ENCODE results near the gene ATP7B.

GRCh38 chr13:51966186-51966585 is 45.1 kb downstream of the ATP7B start:
- no peak for TF ChIP-seq POLR2A (IDR thresholded peaks at IDR 0.05; ENCODE audit: low read depth, low read length)
- TF ChIP-seq CHD1 (IDR thresholded peaks at IDR 0.05; ENCODE audit: low read depth, low read length): no peak
- no peak for TF ChIP-seq CTCF (conservative IDR thresholded peaks at IDR 0.05; ENCODE audit: low read depth, low read length)
- no peak for TF ChIP-seq RAD21 (IDR thresholded peaks at IDR 0.05; ENCODE audit: low read length)
- no peak for TF ChIP-seq RFX5 (IDR thresholded peaks at IDR 0.05; ENCODE audit: low read depth, low read length)
- TF ChIP-seq ELK1 (IDR thresholded peaks at IDR 0.05; ENCODE audit: borderline replicate concordance, low read depth, low read length): no peak
- no peak for TF ChIP-seq CEBPB (IDR thresholded peaks at IDR 0.05; ENCODE audit: low read depth, low read length)
- no peak for TF ChIP-seq RCOR1 (IDR thresholded peaks at IDR 0.05; ENCODE audit: insufficient replicate concordance, low read length)

Data from IMR-90 (cell line).